K562 (cell line): ENCODE measurements around the gene QRFP. TPM values are rescaled to one million over a fixed set of nuclear protein-coding genes. Genes with fewer than 3 reads are reported as not detected.
A peak's percentile ranks its signal among the peaks of the same experiment; 100 is the strongest.

Experiments
- ATAC-seq: fragments of 200-7000 bp; cut with Tn5 transposase; 3 replicates; pipeline ENCODE4 v1.9.1; 2020; ENCODE audit warnings: moderate library complexity
- BruUV-seq: library from RNA; stranded (reverse); fragments of 400-500 nt; replicated peaks from 2 replicates; lab custom pipeline; 2021; lab: Mats Ljungman, UMichigan
- CTCF ChIA-PET: fragments of 300-600 bp; formaldehyde crosslinking; extraction: SDS; loops from one replicate; lab custom pipeline; 2021; ENCODE audit warnings: low intra/inter-chr PET ratio; lab: Yijun Ruan, JAX
- POLR2A ChIA-PET: fragments of 300-600, 350-650 bp; sonication (Branson Sonifier 250); formaldehyde crosslinking; extraction: SDS; loops from one replicate; lab custom pipeline; 2021; ENCODE audit warnings: antibody characterized with exemption, inconsistent platforms; lab: Yijun Ruan, JAX
- DNase-seq, 4 experiments: peaks; one replicate each; pipeline versions ENCODE4 v3.0.0 to v3.0.0-alpha.2; 2011 to 2018; ENCODE audit warnings: low spot score in 3 of 4, mixed read lengths in 3 of 4; ENCODE audit errors: extremely low read depth in 1 of 4
- FAIRE-seq: peaks from 2 replicates; lab custom pipeline; 2011; peaks lifted over from hg19 to GRCh38; lab: Jason Lieb, UNC
- H2AFZ ChIP-seq: 2 replicates; pipeline ENCODE4 v1.6.0; 2011; ENCODE audit warnings: low read depth, low read length, control low read depth, inconsistent platforms
- H3K27ac ChIP-seq: fragments of 200-600 bp; 3 replicates; pipeline ENCODE4 v1.8.0; 2011; ENCODE audit warnings: low read depth, mild to moderate bottlenecking, control low read depth, inconsistent platforms, low read length, moderate library complexity, mixed read lengths; ENCODE audit errors: extremely low read depth
- H3K27me3 ChIP-seq, 2 experiments: fragments of 300-600 bp in 1 of 2; 2 replicates in 1 of 2; 3 replicates in 1 of 2; pipeline versions ENCODE4 v1.6.0 to v1.8.0; 2011; ENCODE audit warnings: inconsistent platforms in 2 of 2, low read length in 2 of 2, mild to moderate bottlenecking in 1 of 2, mixed read lengths in 1 of 2, moderate library complexity in 1 of 2; ENCODE audit not compliant: control insufficient read depth in 2 of 2, insufficient read depth in 2 of 2
- H3K36me3 ChIP-seq: fragments of 300-600 bp; 3 replicates; pipeline ENCODE4 v1.8.0; 2011; ENCODE audit warnings: mild to moderate bottlenecking, low read length, inconsistent platforms; ENCODE audit not compliant: control insufficient read depth, insufficient read depth
- H3K4me1 ChIP-seq, 2 experiments: fragments of 200-600 bp in 1 of 2; replicated peaks in 1 of 2; 2 replicates in 1 of 2; 3 replicates in 1 of 2; pipeline versions ENCODE4 v1.5.1 to v1.8.0; 2011; ENCODE audit warnings: inconsistent platforms in 2 of 2, low read length in 2 of 2, mild to moderate bottlenecking in 1 of 2, mixed read lengths in 1 of 2, moderate library complexity in 1 of 2; ENCODE audit not compliant: control insufficient read depth in 2 of 2, insufficient read depth in 2 of 2
- H3K4me2 ChIP-seq: 2 replicates; pipeline ENCODE4 v1.6.1; 2011; ENCODE audit warnings: low read length, control low read depth, inconsistent platforms, mixed read lengths; ENCODE audit not compliant: insufficient read depth
- H3K4me3 ChIP-seq: fragments of 200-600 bp; sonication (generic), shearing (Covaris generic); 2 replicates; pipeline ENCODE4 v1.5.1; 2016; ENCODE audit warnings: control low read depth, inconsistent platforms
- H3K79me2 ChIP-seq: fragments of 200-600 bp; 3 replicates; pipeline ENCODE4 v1.8.0; 2011; ENCODE audit warnings: low read length, inconsistent platforms; ENCODE audit not compliant: control insufficient read depth, insufficient read depth
- H3K9ac ChIP-seq, 2 experiments: 2 replicates each; pipeline versions ENCODE4 v1.6.0 to v1.6.1; 2011; ENCODE audit warnings: low read depth in 2 of 2, low read length in 2 of 2, control low read depth in 1 of 2, inconsistent platforms in 1 of 2, mild to moderate bottlenecking in 1 of 2, mixed read lengths in 1 of 2; ENCODE audit not compliant: insufficient read depth in 1 of 2
- H3K9me1 ChIP-seq: one replicate; pipeline ENCODE4 v1.6.0; 2011; ENCODE audit warnings: inconsistent platforms, mild to moderate bottlenecking, low read length, moderate library complexity; ENCODE audit not compliant: control insufficient read depth, insufficient read depth
- H3K9me3 ChIP-seq: replicated peaks from 2 replicates; pipeline ENCODE4 v1.5.1; 2011; ENCODE audit warnings: low read depth, low read length, inconsistent platforms; ENCODE audit not compliant: control insufficient read depth, insufficient read depth
- H4K20me1 ChIP-seq: replicated peaks from 2 replicates; pipeline ENCODE4 v1.6.1; 2011; ENCODE audit warnings: low read length, inconsistent platforms, mixed read lengths; ENCODE audit not compliant: control insufficient read depth, insufficient read depth
- CBFA2T2 ChIP-seq: fragments of 450-650 bp; conservative IDR thresholded peaks from 2 replicates; pipeline ENCODE4 v1.6.1; 2017; ENCODE audit warnings: mild to moderate bottlenecking
- CEBPB ChIP-seq: fragments of 450-650 bp; IDR thresholded peaks from 2 replicates; pipeline ENCODE4 v1.6.1; 2016; ENCODE audit warnings: missing genetic modification characterization, missing compliant biosample characterization
- CHD1 ChIP-seq: fragments of 200-600 bp; sonication (generic); IDR thresholded peaks from one replicate; pipeline ENCODE4 v1.6.1; 2012; ENCODE audit warnings: mild to moderate bottlenecking, moderate library complexity, low read length, inconsistent platforms
- HDAC1 ChIP-seq, 2 experiments: fragments of 450-650 bp; IDR thresholded peaks; 2 replicates each; pipeline ENCODE4 v1.6.1; 2016 to 2017; ENCODE audit warnings: inconsistent platforms in 1 of 2, mild to moderate bottlenecking in 1 of 2, moderate library complexity in 1 of 2
- HDAC3 ChIP-seq: fragments of 450-650 bp; IDR thresholded peaks from 2 replicates; pipeline ENCODE4 v1.6.1; 2018; ENCODE audit warnings: borderline replicate concordance, mild to moderate bottlenecking, moderate library complexity; ENCODE audit not compliant: partially characterized antibody
- NFE2L1 ChIP-seq: fragments of 450-650 bp; IDR thresholded peaks from 2 replicates; pipeline ENCODE4 v1.6.1; 2016; ENCODE audit warnings: missing genetic modification characterization, low read depth, mild to moderate bottlenecking, missing compliant biosample characterization, moderate library complexity, borderline replicate concordance
- PKNOX1 ChIP-seq: fragments of 450-650 bp; IDR thresholded peaks from 2 replicates; pipeline ENCODE4 v1.6.1; 2016
- TAF1 ChIP-seq: IDR thresholded peaks from 2 replicates; pipeline ENCODE4 v1.6.1; 2011; ENCODE audit warnings: mild to moderate bottlenecking, low read length, moderate library complexity; ENCODE audit not compliant: insufficient read depth, control insufficient read depth, severe bottlenecking; ENCODE audit errors: extremely low read depth
- TARDBP ChIP-seq: fragments of 450-650 bp; IDR thresholded peaks from 2 replicates; pipeline ENCODE4 v1.6.1; 2016
- ZNF324 ChIP-seq: fragments of 250-450 bp; sonication (Bioruptor Pico); IDR thresholded peaks from 2 replicates; pipeline ENCODE4 v1.4.0; 2020; ENCODE audit warnings: mild to moderate bottlenecking
- ZNF408 ChIP-seq: fragments of 250-450 bp; sonication (Bioruptor Pico); IDR thresholded peaks from 2 replicates; pipeline ENCODE4 v1.4.0; 2020; ENCODE audit warnings: low read depth, mild to moderate bottlenecking, moderate library complexity
- ZNF75A ChIP-seq: fragments of 450-650 bp; formaldehyde crosslinking; IDR thresholded peaks from 2 replicates; pipeline ENCODE4 v1.4.0; 2020; ENCODE audit warnings: mild to moderate bottlenecking
- ZNF778 ChIP-seq: fragments of 450-650 bp; formaldehyde crosslinking; IDR thresholded peaks from 2 replicates; pipeline ENCODE4 v1.4.0; 2020; ENCODE audit warnings: mild to moderate bottlenecking, moderate library complexity
- WGBS: fragments of 100-300 bp; shearing (Covaris generic); methylation state at CpG from one replicate; pipeline ENCODE4 v1.1.6; 2016; ENCODE audit warnings: low coverage, mixed read lengths; ENCODE audit not compliant: insufficient coverage; ENCODE audit errors: missing lambda C conversion rate; 5-methylcytosine and 5-hydroxymethylcytosine counted together
- in situ Hi-C: fragments of 300-500 bp; cut with MboI; formaldehyde crosslinking; loops from 4 replicates; pipeline ENCODE4 v1.15.0; 2018; ENCODE audit warnings: inconsistent platforms, mixed read lengths
- intact Hi-C: fragments of 100-400 bp; cut with micrococcal nuclease; formaldehyde crosslinking; loops from 2 replicates; pipeline ENCODE4 v1.14.2; 2022
- polyA plus RNA-seq, 8 experiments: library from polyadenylated mRNA; depleted of rRNA in 4 of 8; stranded (reverse) in 5 of 8; unstranded in 3 of 8; fragments of >200 nt; fragmentation: Nextera tagmentation in 2 of 8; fragmentation: Illumina TruSeq in 1 of 8; extraction: Ambion mirVana in 2 of 8; extraction: Trizol in 1 of 8; gene quantifications; 2 replicates each; pipeline versions ENCODE4 v1.2.1 to v1.2.3, GENCODE V29; 2011 to 2014; ENCODE audit warnings: inconsistent platforms in 1 of 8, missing spikeins in 1 of 8
- total RNA-seq, 7 experiments: library from RNA; depleted of rRNA in 6 of 7; stranded (reverse); fragments of >200 nt in 6 of 7; fragmentation: Illumina TruSeq in 2 of 7; extraction: Trizol in 2 of 7; gene quantifications; 2 replicates each; pipeline versions ENCODE4 v1.2.1 to v1.2.3, GENCODE V29; 2011 to 2021; ENCODE audit warnings: low replicate concordance in 1 of 7
- TF ChIP-seq, protein P1 (sequence below): sonication (generic); formaldehyde crosslinking; IDR thresholded peaks from 2 replicates; pipeline ENCODE4 v1.8.0; 2022; ENCODE audit warnings: missing genetic modification reagents, mild to moderate bottlenecking, borderline replicate concordance
- TF ChIP-seq, protein P2 (sequence below): fragments of 450-650 bp; IDR thresholded peaks from 2 replicates; pipeline ENCODE4 v1.6.1; 2017; ENCODE audit warnings: mild to moderate bottlenecking, moderate library complexity

Gene QRFP
- total and polyA plus RNA-seq, 9 of the 15 experiments (the other 6 are each of a cell fraction or from before 2014, with no cell fraction given): not detected

DNA sequence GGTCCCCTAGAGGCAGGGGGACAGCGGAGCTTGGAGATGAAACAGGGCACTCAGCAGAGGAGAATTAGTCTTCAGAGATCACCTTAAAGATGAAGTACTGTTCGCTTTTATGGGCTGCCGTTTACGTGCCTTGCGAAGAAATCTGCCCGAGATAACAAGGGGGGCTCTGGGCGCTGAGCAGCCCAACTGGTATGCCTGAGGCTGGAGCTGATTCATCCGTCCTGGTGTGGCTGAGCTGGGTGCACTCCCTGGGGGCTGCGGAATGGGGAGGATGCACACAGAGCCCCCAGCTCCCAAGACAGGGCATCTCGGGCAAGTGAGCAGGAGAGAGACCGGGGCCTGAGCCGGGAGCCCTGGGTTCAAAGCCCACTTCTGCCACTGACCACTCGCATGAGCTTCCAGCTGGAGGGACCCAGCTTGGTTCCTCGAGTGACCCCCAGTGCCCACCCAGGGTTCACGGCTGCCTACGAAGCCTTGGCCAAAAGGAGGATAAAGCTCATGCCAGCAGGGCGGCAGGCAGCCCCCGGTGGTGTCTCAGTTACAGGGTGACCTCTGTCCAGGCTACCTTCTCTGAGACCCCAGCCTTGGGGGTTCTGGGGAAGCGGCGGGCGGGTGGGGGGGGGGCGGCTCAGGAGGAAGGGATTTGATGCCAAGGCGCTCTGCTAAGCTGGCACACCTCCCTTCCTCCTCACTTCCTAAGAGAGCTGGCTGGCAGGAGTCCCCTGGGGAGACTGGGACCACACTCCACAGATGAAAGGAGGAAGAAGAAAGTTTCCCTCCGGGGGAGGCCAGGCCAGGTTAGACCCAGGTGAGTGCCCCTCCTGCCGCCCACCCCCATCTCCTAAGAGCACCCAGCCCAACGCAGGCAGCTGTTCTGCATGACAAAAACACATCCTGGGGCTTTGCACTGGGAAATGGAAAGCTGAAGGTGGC is 36.8 kb upstream of the QRFP start:
- H2AFZ ChIP-seq: no peak overlapping the region
- no peak overlapping the region for H3K4me2 ChIP-seq
- no TSS peak for BruUV-seq
- ChIA-PET POLR2A (interaction anchor here (0.6 to 26.8 kb wide), 23 partner anchors 8 to 470 kb away, joined by 3 to 582 read pairs (median 4); no protein-coding TSS in a partner anchor), CTCF (no interaction called here)
- peaks cover 97 to 98% of the 10 kb centered on the region in 2 experiments for H3K27me3 ChIP-seq
- TF ChIP-seq ZNF778 (CRISPR knock-in tag): no peak
- TF ChIP-seq PKNOX1: no peak
- TF ChIP-seq, protein P1, sequence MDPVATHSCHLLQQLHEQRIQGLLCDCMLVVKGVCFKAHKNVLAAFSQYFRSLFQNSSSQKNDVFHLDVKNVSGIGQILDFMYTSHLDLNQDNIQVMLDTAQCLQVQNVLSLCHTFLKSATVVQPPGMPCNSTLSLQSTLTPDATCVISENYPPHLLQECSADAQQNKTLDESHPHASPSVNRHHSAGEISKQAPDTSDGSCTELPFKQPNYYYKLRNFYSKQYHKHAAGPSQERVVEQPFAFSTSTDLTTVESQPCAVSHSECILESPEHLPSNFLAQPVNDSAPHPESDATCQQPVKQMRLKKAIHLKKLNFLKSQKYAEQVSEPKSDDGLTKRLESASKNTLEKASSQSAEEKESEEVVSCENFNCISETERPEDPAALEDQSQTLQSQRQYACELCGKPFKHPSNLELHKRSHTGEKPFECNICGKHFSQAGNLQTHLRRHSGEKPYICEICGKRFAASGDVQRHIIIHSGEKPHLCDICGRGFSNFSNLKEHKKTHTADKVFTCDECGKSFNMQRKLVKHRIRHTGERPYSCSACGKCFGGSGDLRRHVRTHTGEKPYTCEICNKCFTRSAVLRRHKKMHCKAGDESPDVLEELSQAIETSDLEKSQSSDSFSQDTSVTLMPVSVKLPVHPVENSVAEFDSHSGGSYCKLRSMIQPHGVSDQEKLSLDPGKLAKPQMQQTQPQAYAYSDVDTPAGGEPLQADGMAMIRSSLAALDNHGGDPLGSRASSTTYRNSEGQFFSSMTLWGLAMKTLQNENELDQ (CRISPR knock-in tag): no peak
- TF ChIP-seq HDAC1 (IDR thresholded peaks at IDR 0.05): no peak
- TF ChIP-seq NFE2L1: no peak
- no peak for TF ChIP-seq HDAC3
- TF ChIP-seq, protein P2, sequence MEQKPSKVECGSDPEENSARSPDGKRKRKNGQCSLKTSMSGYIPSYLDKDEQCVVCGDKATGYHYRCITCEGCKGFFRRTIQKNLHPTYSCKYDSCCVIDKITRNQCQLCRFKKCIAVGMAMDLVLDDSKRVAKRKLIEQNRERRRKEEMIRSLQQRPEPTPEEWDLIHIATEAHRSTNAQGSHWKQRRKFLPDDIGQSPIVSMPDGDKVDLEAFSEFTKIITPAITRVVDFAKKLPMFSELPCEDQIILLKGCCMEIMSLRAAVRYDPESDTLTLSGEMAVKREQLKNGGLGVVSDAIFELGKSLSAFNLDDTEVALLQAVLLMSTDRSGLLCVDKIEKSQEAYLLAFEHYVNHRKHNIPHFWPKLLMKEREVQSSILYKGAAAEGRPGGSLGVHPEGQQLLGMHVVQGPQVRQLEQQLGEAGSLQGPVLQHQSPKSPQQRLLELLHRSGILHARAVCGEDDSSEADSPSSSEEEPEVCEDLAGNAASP: no peak
- TF ChIP-seq ZNF324: no peak
- no peak for TF ChIP-seq CBFA2T2
- TF ChIP-seq ZNF75A (CRISPR knock-in tag): no peak
- no peak for TF ChIP-seq TARDBP
- TF ChIP-seq CHD1: no peak
- no peak for TF ChIP-seq CEBPB (tag)
- TF ChIP-seq ZNF408: no peak
- TF ChIP-seq TAF1: no peak
- peaks cover 94% of the 10 kb centered on the region for H4K20me1 ChIP-seq
- in situ Hi-C loops (no loop called here), intact Hi-C loops (no loop called here)
- no peaks in the 10 kb centered on the region for H3K9me3 ChIP-seq
- H3K36me3 ChIP-seq: no peaks in the 10 kb centered on the region
- no peak overlapping the region for H3K27ac ChIP-seq
- H3K4me3 ChIP-seq: no peak overlapping the region
- FAIRE-seq (no peak), ATAC-seq (no peak; the same call in 1 of the 3 replicates), DNase-seq (peak in 2 of 4 experiments; percentile 68 to 70)
- no peaks in the 10 kb centered on the region for H3K79me2 ChIP-seq
- peaks cover 0 to 42% of the 10 kb centered on the region in 2 experiments; a peak in 2 of 5 replicates for H3K4me1 ChIP-seq
- H3K9ac ChIP-seq: peak overlapping the region in 1 of 2 experiments; percentile 7; a peak in 1 of 4 replicates
- WGBS: 6% methylated on average over 26 of the region's 26 CpGs
- H3K9me1 ChIP-seq: peaks cover 10% of the 10 kb centered on the region
